Body of pancreas (tissue), 4 donors: ENCODE data around the gene ZP2. TPM values are rescaled to one million over a fixed set of nuclear protein-coding genes. Genes with fewer than 3 reads are reported as not detected.
"Not testable (repeated sequence)": the region's sequence is repeated elsewhere in the genome, so short reads cannot be mapped to it uniquely, and the experiment has no call there.

ENCODE experiments used
- ATAC-seq: fragments of 150-250 bp; one replicate; pipeline ENCODE4 v1.9.1; 2016
- DNase-seq, 4 donors: peaks; one replicate each; pipeline ENCODE4 v3.0.0-alpha.2; 2019
- H3K27ac ChIP-seq, 4 donors: fragments of 200-600 bp; sonication (generic); 1 replicate in 3 of 4; 2 replicates in 1 of 4; pipeline versions ENCODE4 v1.5.1 to v1.6.1; 2016 to 2019; ENCODE audit warnings: mild to moderate bottlenecking in 1 of 4, mixed read lengths in 1 of 4, moderate library complexity in 1 of 4
- H3K27me3 ChIP-seq, 2 donors: fragments of 200-600 bp; sonication (generic); one replicate each; pipeline ENCODE4 v1.6.0; 2016; ENCODE audit warnings: mild to moderate bottlenecking in 1 of 2
- H3K36me3 ChIP-seq, 2 donors: fragments of 200-600 bp; sonication (generic); replicated peaks in 1 of 2; 2 replicates each; pipeline ENCODE4 v1.5.1; 2016; ENCODE audit warnings: low read depth in 2 of 2; ENCODE audit not compliant: insufficient read depth in 1 of 2
- H3K4me1 ChIP-seq: fragments of 200-600 bp; sonication (generic); one replicate; pipeline ENCODE4 v1.6.0; 2016
- H3K4me3 ChIP-seq, 2 donors: fragments of 200-600 bp; sonication (generic); 1 replicate in 1 of 2; 2 replicates in 1 of 2; pipeline ENCODE4 v1.5.1; 2016 to 2019
- H3K9me3 ChIP-seq, 3 donors: fragments of 200-600 bp; sonication (generic); 1 replicate in 2 of 3; 2 replicates in 1 of 3; pipeline ENCODE4 v1.5.1; 2016
- POLR2A ChIP-seq, 3 donors: fragments of 450-650 bp; IDR thresholded peaks; one replicate each; pipeline ENCODE4 v1.6.1; 2016; ENCODE audit warnings: antibody characterized with exemption in 3 of 3, mild to moderate bottlenecking in 2 of 3
- WGBS, 2 donors: methylation state at CpG; one replicate each; pipeline ENCODE4 v1.1.5; 2017; 5-methylcytosine and 5-hydroxymethylcytosine counted together
- intact Hi-C: fragments of 100-400 bp; cut with DNase I; formaldehyde crosslinking; loops from one replicate; pipeline ENCODE4 v1.15.1; 2023
- total RNA-seq, 2 donors: library from RNA; depleted of rRNA; stranded (reverse); fragments of >200 nt; gene quantifications; one replicate each; pipeline ENCODE4 v1.1.0, GENCODE V29; 2016
- TF ChIP-seq, protein P1 (sequence below), 7 experiments: fragments of 450-650 bp in 4 of 7; fragments of 200-600 bp in 3 of 7; sonication (generic) in 3 of 7; IDR thresholded peaks; one replicate each; pipeline ENCODE4 v1.5.1; 2016 to 2019; ENCODE audit warnings: antibody characterized with exemption in 7 of 7

ZP2 gene
- total RNA-seq, 2 donors from 2014 or later, result not detected

DNA sequence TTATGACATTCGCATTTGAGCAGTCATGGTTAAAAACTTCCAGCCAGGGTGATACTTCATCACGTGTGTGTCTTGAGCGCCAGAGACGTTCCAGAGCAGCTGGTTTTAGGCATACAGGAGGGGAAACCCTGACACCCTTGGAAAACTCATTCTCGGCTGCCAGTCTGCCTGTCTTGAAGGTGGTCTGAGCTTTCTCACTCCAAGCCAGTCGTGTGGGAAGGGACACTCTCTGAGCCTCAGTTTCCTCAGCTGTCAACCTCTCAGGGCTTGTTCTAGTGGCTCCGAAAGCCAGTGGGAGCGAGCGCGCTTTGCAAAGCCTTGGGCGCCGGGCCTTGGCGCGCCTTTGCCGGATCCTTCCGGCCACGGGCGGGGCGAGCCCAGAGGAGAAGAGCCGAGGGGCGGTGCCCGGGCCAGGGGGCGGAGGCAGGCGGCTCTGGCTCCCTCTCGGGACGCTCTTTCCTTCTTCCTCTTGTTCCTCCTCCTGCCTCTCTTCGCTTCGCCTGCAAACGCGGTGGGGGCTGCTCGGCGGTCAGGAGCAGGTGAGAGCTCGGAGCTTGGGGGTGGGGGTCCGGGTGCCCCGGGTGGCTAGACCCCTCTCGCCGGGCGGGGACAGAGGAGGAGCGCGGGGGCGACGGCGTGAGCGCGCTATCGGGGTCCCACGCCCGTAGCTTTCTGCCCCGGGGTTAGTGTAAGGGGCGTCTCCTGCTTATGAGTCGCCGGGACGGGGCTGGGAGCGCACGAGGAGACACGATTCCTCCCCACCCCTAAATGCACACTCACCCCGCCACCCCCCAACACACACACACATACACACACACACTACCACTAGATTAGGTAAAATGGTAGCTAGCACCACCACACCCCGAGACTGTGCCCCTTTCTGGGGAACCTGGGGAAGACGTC is 52.9 kb downstream of the ZP2 start, which contains the start of gene LDAF1:
LDAF1 (plus strand) TSS at position 467 of the 903 bp plus-strand sequence. CDS start 2,509 bp downstream, outside the sequence.
- H3K36me3 ChIP-seq, result no peaks in the 10 kb centered on the region
- TF ChIP-seq POLR2A (IDR thresholded peaks at IDR 0.05), result peak; percentile 37 to 59 (median 58)
- TF ChIP-seq, protein P1, sequence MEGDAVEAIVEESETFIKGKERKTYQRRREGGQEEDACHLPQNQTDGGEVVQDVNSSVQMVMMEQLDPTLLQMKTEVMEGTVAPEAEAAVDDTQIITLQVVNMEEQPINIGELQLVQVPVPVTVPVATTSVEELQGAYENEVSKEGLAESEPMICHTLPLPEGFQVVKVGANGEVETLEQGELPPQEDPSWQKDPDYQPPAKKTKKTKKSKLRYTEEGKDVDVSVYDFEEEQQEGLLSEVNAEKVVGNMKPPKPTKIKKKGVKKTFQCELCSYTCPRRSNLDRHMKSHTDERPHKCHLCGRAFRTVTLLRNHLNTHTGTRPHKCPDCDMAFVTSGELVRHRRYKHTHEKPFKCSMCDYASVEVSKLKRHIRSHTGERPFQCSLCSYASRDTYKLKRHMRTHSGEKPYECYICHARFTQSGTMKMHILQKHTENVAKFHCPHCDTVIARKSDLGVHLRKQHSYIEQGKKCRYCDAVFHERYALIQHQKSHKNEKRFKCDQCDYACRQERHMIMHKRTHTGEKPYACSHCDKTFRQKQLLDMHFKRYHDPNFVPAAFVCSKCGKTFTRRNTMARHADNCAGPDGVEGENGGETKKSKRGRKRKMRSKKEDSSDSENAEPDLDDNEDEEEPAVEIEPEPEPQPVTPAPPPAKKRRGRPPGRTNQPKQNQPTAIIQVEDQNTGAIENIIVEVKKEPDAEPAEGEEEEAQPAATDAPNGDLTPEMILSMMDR (IDR thresholded peaks at IDR 0.05), result no peak
- intact Hi-C loops, result no loop called here
- peak within 1 kb of the TSS; percentile 76 to 88 for H3K4me3 ChIP-seq
- peaks cover 37% of the 10 kb centered on the region for H3K4me1 ChIP-seq
- no peaks in the 10 kb centered on the region for H3K27me3 ChIP-seq
- peak; percentile 81 to 90 (median 85) for DNase-seq
- WGBS, 2 donors, result 1 to 2% methylated on average over 33 to 44 of the region's 59 CpGs
- peak within 1 kb of the TSS; percentile 48 to 76 (median 62) for H3K27ac ChIP-seq
- no peaks in the 10 kb centered on the region for H3K9me3 ChIP-seq
- peak; percentile 86 for ATAC-seq

DNA sequence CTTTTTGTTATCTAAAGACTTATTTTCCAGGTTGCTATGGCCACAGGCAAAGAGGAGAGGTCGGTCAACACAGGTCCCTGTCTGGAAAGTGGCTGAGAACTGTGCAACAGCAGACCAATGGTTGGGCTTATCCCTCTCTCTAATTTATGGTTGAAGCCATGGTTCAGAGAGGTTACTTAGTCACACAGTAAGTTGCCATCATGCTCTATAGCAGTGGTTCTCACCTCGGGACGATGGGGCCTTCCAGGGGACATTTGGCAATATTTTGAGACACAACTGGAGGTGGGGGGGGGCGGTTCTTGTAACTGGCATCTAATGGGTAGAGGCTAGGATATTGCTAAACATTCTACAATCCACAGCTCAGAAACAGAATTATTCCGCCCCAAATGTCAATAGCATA is 53.7 kb downstream of the ZP2 start:
- intact Hi-C loops, result no loop called here
- H3K4me1 ChIP-seq, result peaks cover 29% of the 10 kb centered on the region
- H3K27me3 ChIP-seq, result no peaks in the 10 kb centered on the region
- ATAC-seq (no peak), DNase-seq (no peak)
- 51 to 59% methylated on average over 2 to 5 of the region's 5 CpGs for WGBS, 2 donors
- TF ChIP-seq, protein P1 (IDR thresholded peaks at IDR 0.05), result no peak
- no peak for TF ChIP-seq POLR2A (IDR thresholded peaks at IDR 0.05)
- H3K36me3 ChIP-seq, result no peaks in the 10 kb centered on the region
- peak overlapping the region in 1 of 4 donors; percentile 48 for H3K27ac ChIP-seq
- no peaks in the 10 kb centered on the region for H3K9me3 ChIP-seq
- H3K4me3 ChIP-seq, result no peak overlapping the region

DNA sequence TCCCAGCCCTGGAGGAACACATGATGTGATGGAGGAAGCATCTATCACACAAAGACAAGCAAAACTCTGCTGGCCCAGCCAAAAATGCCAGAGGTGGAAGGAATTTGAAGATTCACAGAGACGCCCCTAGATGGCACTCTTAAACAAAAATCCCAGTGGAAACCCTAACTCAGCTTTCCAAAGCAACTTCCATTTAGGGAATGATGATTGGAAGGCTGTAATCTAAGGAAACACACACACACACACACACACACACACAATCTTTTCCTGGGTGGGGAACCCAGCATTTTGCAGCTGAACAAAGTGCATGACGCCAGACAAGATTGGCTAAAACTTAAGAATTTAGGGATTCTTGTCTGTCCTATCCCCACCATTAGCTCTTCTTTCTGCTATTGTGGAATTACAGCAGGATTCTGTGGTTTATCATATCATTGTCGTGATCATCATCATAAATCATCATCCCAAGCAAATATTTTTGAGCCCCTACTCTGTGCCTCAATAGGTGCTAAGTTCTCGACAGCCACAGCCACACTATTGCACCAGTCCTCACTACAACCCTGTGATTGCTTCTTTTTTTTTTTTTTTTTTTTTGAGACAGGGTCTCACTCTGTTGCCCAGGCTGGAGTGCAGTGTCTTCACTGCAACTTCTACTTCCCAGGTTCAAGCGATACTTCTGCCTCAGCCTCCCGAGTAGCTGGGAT is 54.5 kb downstream of the ZP2 start:
- 49 to 53% methylated on average over 6 of the region's 6 CpGs for WGBS, 2 donors
- H3K27ac ChIP-seq, result no peak overlapping the region
- TF ChIP-seq, protein P1 (IDR thresholded peaks at IDR 0.05), result peak; percentile 15 to 78 (median 71)
- no peak for TF ChIP-seq POLR2A (IDR thresholded peaks at IDR 0.05)
- DNase-seq (peak; percentile 39 to 48 (median 44)), ATAC-seq (peak; percentile 51)
- peaks cover 24% of the 10 kb centered on the region for H3K4me1 ChIP-seq
- intact Hi-C loops, result no loop called here
- no peak overlapping the region for H3K4me3 ChIP-seq
- H3K27me3 ChIP-seq, result no peaks in the 10 kb centered on the region
- H3K36me3 ChIP-seq, result no peaks in the 10 kb centered on the region
- H3K9me3 ChIP-seq, result no peaks in the 10 kb centered on the region

DNA sequence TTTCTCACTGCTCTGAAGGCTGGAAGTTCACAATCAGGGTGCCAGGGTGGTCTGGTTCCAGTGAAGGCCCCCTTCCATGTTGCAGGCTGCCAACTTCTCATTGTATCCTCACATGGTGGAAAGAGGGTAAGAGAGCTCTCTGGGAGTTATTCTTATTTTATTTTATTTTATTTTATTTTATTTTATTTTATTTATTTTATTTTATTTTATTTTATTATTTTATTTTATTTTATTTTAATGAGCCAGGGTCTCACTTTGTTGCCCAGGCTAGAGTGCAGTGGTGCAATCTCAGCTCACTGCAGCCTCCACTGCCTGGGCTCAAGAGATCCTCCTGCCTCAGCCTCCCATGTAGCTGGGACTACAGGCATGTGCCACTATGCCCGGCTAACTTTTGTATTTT is 55.4 kb downstream of the ZP2 start:
- ATAC-seq, H3K36me3 ChIP-seq, H3K4me3 ChIP-seq, H3K9me3 ChIP-seq, H3K27ac ChIP-seq, DNase-seq, H3K27me3 ChIP-seq, intact Hi-C loops: not testable (repeated sequence)
- H3K4me1 ChIP-seq, result peaks cover 24% of the 10 kb centered on the region
- 40 to 56% methylated on average over 1 of the region's 1 CpG for whole genome bisulfite sequencing, 2 donors

DNA sequence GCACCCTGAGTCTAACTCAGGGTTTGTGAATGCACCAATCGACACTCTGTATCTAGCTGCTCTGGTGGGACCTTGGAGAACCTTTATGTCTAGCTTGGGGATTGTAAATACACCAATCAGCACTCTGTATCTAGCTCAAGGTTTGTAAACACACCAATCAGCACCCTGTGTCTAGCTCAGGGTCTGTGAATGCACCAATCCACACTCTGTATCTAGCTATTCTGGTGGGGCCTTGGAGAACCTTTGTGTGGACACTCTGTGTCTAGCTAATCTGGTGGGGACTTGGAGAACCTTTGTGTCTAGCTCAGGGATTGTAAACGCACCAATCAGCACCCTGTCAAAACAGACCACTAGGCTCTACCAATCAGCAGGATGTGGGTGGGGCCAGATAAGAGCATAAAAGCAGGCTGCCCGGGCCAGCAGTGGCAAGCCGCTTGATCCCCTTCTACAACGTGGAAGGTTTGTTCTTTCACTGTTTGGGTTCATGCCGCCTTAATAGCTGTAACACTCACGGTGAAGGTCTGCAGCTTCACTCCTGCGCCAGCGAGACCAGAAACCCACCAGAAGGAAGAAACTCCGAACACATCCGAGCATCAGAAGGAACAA is 58.1 kb downstream of the ZP2 start:
- H3K9me3 ChIP-seq, H3K27ac ChIP-seq, H3K27me3 ChIP-seq, intact Hi-C loops, H3K4me3 ChIP-seq, H3K36me3 ChIP-seq, ATAC-seq, DNase-seq: not testable (repeated sequence)
- 75 to 76% methylated on average over 11 of the region's 11 CpGs for WGBS, 2 donors
- peaks cover 17% of the 10 kb centered on the region for H3K4me1 ChIP-seq

DNA sequence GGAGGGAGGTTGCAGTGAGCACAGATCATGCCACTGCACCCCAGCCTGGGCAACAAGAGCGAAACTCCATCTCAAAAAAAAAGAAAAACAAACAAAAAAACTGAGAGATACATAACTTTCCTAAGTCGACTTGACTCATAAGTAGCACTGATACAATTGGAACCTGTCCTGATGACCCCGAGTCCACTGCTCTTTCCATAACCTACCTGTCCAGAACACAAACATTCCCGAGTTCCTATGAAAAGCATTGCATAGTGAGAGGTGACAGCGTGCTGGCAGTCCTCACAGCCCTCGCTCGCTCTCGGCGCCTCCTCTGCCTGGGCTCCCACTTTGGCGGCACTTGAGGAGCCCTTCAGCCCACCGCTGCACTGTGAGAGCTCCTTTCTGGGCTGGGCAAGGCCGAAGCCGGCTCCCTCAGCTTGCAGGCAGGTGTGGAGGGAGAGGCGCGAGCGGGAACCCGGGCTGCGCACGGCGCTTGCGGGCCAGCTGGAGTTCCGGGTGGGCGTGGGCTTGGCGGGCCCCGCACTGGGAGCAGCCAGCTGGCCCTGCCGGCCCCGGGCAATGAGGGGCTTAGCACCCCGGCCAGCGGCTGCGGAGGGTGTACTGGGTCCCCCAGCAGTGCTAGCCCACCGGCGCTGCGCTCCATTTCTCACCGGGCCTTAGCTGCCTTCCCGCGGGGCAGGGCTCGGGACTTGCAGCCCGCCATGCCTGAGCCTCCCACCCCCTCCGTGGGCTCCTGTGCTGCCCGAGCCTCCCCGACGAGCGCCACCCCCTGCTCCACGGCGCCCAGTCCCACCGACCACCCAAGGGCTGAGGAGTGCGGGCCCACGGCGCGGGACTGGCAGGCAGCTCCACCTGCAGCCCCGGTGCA is 59.0 kb downstream of the ZP2 start:
- WGBS, 2 donors, result 60 to 76% methylated on average over 5 to 51 of the region's 51 CpGs
- intact Hi-C loops, H3K9me3 ChIP-seq, H3K36me3 ChIP-seq, H3K27me3 ChIP-seq, H3K27ac ChIP-seq, ATAC-seq, H3K4me3 ChIP-seq, H3K4me1 ChIP-seq, DNase-seq: not testable (repeated sequence)
